Activated CD4-positive, alpha-beta T cell treated with anti-CD3 and anti-CD28 coated beads, Interleukin-2, amount 50 U/mL, for 16 hours (primary cell): ENCODE data around the gene WNT4.
A peak's percentile ranks its signal among the peaks of the same experiment; 100 is the strongest.

Source experiments
- DNase-seq: peaks from one replicate; pipeline ENCODE4 v3.0.0-alpha.2; 2020

The WNT4 gene

DNA sequence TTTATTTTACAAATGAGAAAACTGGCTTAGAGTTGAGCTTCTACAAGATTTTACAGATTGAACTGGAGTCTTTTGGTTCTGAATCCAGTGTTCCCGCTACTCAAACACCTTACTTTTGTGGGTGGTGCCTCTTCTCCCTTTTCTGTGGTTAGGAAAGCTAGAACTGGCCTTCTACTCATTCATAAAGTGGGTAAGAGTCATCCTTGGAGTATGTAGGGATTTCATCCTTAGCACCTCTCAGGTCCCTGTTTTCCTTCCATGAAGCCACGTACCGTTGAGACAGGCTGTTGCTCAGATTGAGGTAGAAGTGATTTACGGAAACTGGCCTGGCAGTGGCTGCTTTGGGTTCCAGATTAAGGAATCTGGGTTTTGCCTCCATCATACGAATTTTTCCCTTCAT, 35.8 kb downstream of the WNT4 start:
- DNase-seq, result no peak

DNA sequence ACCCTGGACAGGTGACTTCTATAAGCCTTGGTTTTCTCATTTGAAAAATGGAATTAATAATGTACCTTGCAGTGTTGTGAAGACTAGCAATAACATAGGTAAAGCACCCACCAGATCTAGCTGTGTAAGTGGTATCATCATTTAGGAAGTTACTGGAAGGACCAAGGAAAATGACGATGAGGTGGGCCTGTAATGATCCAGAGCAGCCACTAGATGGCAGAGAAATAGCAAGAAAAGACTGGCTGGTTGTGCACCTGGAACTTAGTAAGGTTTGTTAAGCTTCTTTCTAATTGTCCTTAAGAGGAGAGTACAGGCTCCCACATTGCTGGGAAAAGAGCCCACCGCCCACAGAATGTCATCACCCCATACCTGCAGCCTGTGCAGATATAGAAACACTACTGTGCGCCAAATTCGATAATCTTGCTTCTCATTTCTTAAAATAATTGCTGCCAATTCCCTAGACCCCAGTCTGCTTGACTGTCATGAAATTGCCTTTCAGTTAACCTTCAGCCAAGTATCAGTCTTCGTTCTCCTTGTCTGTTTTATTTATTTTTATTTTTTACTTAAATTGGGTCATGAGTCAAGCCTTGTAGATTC, 37.2 kb downstream of the WNT4 start:
- peak; percentile 56 for DNase-seq

DNA sequence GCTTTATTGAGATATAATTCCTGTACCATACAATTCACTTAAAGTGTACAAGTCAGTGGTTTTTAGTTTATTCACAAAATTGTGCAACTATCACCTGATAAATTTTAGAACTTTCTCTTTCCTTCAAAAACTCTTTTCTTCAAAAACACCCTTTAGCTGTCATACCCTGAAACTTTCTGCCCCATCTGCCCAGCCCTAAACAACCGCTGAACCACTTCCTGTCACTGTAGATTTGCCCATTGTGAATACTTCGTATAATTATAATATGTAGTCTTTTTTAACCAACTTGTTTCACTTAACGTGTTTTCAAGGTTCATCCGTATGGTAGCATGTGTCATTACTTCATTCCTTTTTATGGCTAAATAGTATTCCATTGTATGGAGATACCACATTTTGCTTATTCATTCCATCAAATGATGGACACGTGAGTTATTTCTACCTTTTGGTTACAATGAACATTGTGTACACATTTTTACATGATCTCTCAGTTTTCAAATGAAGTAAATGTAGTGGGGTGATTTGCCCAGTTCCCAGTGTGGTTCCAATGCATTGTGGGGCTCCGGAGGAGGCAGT, 37.9 kb downstream of the WNT4 start:
- peak; percentile 69 for DNase-seq

DNA sequence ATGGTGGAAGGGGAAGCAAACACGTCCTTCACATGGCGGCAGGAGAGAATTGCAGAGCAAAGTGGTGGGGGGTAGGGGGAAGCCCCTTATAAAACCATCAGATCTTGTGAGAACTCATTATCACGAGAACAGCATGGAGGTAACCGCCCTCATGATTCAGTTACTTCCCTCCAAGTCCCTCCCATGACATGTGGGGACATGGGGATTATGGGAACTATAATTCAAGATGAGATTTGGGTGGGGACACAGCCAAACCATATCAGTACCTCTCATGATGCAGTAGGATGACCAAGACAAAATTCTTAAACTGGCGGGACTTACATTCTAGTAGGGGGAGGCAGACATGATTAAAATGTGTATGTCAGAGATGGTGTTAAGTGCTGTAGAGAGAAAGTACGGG, 38.8 kb downstream of the WNT4 start:
- no peak for DNase-seq

DNA sequence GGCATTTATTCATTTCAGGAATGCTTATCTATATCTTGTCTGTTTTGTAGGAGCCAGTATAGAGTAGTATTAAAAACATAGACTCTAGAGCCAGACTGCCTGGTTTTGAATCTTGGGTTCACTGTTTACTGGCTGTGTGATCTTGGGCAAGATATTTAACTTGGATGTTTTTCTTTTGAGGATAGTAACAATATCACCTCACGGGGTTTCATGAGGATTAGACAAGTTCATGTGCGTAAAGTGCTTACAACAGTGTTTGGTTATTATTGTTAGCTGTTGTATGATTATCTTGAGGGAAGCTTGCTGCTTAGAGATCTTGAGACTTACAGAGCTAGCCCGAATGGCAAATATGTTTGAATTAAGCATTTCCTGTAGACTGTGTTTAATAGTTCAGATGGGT, 40.2 kb downstream of the WNT4 start:
- no peak for DNase-seq

DNA sequence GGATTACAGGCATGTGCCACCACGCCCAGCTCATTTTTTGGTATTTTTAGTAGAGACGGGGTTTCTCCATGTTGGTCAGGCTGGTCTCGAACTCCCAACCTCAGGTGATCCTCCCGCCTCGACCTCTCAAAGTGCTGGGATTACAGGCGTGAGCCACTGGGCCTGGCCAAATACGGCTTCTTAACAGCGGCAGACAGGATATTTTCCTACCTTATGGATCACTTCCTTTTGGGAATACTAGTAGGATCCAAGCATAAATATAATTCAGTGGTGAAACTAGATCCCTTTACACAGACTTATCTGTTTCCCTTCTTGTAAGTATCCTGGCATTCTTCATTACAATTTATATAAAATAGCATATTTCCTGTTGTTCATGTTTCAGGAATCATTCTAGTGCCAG, 40.9 kb downstream of the WNT4 start:
- no peak for DNase-seq

DNA sequence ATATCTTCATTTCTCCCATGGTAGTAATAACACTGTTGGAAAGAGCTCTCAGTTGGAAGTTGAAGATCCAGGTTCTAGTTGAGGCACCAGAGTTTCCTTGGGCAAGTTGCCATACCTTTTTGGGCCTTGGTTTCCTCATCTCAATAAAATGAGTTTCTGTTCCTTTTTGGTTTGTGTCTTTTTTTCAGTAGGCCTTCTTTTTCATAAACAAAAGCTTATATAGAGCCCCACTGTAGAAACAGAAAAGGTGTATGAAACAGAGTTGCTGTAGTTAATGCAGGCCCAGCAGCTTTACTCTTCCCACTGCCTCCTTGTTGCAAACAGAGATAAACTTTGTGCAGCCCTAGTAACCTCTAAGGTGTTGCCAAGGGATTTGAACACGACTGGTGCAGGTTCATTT, 41.7 kb downstream of the WNT4 start:
- no peak for DNase-seq

DNA sequence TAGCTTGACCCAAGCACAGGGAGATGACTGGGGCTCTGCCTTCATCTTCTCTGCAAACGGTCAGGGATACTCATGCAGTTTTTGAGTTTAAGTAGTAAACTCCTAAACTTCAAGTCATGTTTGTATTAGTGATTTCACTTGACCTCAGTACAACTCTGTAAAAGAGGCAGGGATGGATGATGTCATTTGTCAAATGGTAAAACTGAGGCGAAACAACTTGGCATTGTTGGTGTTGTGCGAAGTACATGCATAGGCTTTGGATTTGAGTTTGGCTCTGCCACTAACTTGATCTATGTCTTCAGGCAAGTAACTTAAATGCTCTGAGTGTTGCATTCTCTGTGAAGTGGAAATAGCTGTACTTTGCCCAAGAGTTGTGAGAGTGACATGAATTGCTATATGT, 42.7 kb downstream of the WNT4 start:
- DNase-seq, result no peak

DNA sequence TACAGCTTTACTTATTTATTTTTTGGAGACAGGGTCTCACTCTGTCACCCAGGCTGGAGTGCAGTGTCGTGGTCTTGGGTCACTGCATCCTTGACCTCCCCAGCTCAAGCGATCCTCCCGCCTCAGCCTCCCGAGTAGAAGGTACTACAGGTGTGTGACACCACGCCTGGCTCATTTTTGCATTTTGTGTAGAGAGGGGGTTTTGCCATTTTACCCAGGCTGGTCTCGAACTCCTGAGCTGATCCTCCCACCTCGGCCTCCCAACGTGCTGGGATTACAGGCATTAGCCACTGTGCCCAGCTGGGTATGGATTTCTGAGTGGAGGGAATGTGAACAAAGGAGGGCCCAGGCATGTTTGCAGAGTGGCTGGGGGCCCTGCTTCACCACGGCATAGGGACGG, 44.1 kb downstream of the WNT4 start:
- no peak for DNase-seq

DNA sequence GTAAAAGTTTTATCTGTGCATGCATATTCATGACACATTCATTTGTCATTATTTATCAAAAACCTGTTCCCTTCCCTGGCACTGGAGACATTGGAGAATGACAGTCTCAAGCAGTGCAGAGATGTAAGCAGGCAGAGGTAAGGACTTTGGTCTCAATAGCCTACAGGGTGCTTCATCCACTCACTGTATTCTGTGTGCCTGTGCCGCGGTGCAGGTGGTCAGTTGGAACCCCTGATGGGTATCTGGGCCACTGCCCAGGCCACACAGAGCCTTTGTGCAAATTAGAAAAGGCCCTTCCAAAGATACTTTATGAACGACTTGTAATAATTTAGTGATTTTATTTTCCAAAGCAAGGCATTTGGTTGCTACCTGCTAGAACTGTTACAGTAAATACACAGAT, 46.4 kb downstream of the WNT4 start:
- DNase-seq, result no peak

DNA sequence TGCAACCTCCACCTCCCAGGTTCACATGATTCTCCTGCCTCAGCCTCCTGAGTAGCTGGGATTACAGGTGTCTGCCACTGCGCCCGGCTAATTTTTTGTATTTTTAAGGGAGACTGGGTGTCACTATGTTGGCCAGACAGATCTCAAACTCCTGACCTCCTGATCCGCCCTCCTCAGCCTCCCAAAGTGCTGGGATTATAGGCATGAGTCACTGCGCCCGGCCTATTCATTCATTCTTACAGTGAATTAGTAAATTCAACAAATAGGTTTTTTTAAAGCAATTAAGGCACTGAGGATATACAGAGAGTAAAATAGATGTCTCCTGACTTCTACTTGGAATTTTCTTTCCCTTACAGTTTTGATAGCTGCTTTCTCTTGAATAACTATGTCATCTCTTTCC, 46.9 kb downstream of the WNT4 start:
- DNase-seq, result no peak

DNA sequence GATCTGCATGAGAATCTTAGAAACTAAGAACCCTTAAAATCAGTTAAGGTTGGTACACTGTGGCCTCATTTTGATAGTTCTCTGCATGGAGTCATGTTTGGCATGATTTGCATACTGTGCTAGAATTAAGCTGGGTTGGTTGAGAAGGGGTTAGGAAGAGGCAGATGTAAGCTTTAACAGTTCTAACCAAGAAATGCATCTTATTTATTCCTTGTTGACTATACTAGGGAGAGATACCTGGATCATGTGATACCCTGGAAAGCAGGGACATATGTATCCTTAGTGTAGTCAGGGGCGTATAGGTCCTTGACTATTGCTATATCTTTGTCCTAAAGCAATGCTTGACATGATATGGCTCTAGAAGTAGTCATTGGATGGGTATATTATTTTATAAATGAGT, 49.4 kb downstream of the WNT4 start:
- DNase-seq, result no peak

DNA sequence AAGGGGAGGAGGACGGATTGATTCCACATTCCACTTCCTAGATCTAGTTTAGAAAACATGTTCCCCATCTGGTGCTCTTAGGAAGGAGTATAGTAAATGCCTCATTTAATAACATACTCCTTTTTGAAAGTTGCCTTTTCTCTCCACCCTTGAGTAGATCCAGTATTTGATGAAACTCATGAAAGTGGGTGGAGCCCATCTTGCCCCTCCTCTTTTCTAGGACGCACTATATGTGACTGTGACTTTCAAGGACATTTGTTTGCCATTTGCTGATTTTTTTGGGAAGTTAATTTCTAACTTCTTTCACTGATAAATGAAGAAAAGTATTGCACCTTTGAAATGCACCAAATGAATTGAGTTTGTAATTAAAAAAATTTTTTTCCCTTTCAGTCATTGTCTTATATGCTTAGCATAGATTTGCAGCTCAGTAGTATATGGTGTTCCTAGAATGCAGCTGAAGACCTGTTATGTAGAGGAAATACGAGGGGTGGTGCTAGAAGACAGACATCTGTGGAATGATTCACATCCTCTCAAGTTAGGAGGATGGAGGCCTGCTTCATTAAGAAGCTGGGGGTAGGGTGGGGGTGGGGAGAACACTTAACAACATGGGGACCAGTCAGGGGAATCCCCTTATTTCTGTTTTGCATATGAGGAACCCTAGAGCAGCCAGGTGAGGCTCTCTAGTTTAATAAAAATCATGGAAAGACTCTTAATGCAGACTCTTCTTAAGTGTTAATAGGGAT, 50.7 kb downstream of the WNT4 start:
- DNase-seq, result peak; percentile 85

DNA sequence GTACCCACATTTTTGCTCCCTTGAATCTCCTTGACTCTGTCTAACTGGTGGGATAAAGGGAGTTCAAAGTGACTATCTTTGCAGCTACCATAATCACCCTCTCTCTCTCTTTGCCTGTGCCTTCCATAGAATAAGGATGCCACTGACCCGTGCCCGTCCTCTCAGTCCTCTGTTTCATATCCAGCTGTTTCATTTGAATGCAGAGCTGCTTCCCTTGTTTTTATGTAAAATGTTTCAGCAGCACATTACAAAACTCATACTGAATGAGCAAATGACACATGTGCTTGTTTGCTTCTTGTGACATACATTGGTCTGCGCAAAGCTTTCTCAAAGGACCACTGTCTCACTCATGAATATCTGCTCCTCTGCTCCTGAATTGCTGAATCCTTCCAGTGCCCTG, 52.0 kb downstream of the WNT4 start:
- no peak for DNase-seq

DNA sequence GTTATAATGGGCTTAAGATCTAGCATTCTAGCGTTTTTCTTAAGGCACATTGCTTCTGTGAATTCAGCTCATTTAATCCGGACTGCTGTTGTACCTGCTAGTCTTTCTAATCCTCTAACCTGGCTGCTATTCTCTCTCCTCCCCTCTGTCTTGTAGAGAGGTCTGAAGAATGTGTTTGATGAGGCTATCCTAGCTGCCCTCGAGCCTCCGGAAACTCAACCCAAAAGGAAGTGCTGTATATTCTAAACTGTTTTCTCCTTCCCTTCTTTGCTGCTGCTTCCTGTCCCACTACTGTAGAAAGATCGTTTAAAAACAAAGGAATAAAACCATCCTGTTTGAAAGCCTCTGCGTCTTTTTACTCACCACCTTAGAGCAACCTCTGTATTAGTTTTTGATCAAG, 53.1 kb downstream of the WNT4 start:
- peak; percentile 34 for DNase-seq

DNA sequence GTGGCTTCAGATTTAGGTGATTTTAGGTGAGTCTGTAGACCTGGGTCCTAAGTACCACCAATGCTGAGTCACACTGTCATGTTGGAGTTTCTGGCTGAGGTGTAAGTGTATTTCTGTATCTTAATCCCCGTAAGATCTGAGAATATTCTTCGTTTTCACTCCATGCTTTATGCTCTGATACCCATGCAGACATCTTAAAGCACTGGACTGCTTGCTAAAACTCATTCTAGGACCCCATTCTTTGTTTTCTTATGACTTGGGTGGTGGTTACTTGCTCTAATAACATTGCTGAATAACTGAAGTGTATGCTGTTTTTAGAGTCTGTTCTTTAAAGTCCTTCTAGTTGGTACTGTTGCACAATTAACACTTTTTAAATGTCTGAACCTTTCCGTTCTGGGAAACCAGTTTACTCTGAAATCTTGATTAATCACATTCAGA, 53.7 kb downstream of the WNT4 start:
- peak; percentile 47 for DNase-seq

DNA sequence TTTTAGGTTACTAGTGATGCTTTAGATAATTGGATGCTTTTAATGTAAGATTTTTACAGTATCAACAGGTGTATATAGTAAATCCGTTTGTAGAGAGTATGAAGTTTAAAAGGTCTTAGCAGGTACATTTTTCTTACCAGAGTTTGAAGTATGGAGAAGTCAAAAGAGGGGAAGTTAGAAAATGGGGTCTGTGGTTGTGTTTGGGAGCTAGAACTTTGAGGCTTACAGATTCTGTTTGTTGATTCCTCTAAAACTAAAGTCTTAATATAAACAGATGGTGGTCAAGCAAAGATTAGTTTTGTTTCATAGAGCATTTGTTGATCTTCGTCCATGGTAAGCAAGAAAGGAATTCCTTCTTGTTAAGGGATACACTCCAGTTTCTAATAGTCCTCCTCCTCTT, 54.6 kb downstream of the WNT4 start:
- no peak for DNase-seq

DNA sequence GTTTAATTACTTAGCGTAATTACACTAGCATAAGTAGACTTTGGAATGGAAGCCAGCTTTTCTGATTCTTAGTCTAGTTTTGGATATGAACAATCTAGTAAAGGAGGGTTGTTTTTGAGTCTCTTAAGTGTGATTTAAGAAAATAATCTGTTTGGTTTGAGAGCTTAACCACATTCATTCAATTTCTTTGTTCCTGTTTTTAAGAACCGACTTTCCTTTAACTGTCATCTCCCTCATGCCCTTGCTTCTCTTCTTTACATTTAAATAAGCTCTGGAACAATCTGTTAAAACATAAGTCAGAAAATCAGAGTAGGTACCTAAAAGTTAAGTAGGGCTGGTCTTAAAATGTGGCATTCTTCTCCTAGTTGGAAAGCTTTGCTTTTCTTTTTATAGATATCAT, 62.7 kb downstream of the WNT4 start:
- no peak for DNase-seq

DNA sequence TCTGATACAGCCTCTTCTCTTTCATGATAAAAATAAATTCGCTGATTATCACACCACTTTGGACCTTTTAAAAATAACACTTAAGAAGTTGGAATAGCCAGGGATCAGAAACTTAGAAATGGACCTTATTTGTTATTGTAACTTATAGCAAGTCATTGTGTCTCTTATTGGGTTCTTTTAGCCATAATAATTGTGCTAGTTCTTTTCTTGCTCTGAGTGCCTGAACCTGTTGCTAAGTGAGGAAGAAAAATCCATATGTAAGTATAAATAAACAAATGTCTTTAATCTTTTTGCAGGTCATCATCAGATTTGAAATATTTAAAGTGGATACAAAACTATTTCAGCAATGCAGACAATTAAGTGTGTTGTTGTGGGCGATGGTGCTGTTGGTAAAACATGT, 64.8 kb downstream of the WNT4 start:
- no peak for DNase-seq

DNA sequence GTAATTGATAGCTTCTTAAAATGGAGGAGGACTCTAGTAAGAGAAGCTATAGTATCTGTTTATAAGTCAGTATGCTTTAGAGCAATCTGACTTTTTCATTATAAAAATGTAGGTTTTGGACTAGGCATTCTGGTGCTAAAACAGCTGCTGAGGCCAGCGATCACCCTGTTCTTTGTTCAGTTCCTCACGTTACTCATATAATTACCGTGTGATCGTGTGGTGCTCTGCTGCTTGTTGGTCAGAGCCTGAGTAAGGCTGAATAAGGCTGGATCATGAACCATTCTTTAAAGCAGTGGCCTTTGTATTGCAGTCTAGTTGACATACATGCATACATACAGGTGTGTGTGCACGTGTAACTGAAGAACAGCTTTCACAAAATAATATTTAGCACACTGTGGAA, 65.2 kb downstream of the WNT4 start:
- no peak for DNase-seq

DNA sequence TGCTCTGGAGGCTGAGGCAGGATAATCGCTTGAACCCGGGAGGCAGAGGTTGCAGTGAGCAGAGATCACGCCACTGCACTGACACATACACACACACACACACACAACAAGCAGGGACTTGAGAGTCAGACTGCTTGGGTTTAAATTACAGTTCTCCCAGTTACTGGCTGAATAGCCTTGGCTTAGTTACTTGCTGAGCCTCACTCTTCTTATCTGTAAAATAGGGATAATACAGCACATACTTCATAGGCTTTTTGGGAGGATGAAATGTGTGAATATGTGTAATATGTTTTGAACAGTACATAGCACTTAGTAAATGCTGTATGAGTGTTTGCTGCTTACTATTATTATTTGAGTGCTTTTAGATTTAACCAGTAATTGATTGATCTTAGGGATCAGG, 66.6 kb downstream of the WNT4 start:
- DNase-seq, result no peak

DNA sequence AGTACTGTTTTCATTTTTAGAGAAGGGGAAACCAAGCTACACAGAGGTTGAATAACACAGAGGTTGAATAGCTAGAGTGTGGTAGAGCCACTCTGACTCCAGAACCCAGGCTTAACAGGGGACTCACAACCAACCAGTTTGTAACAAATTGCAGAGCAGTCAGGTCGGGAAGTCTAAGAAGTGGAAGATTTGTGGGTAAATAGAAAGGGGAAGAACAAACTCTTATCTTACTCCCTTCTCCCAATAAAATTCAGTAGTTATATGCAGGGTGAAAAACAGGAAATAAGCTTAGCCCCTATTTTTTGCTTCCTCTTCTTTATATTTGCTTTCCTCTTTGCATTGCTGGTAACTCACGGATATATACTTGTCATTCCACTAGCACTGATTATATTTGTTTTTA, 67.2 kb downstream of the WNT4 start:
- DNase-seq, result no peak

DNA sequence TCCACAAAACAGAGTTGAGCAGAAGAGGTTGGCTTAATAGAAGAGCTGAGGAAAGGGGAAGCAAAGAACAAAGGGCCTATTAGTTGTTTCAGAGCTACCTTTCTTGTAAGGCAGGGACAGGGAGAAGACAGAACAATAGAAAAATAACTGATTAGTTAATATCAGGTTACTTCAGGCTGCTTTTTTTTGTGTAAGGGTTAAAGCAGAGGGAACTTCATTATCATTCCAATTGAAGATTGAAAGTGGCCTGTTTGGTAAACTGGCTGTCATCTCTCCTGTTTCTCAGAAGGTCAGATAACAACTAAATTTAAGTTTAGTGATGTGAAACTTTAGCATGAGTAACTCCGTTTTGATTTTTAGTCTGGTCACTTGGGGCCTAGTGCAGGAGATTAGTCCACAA, 68.1 kb downstream of the WNT4 start:
- DNase-seq, result no peak

DNA sequence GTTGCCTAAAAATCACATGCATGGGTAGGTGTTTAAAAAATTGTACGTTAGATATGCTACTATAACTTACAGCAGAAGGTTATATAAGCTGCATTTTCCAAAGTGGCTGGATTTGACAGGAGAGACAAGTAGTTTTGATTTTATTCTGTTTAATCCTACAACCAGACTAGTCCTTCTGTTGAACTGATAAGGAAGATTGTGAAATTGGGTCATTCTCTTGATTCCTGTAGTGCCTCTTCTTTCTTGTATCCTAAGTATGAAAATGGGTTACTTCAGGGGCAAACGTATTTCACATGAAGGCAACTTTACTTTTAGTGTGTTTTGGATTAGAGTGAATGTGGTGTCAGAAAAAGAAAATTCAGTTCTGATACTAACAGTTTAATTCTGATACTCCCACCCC, 71.4 kb downstream of the WNT4 start:
- no peak for DNase-seq
